HG03558 (cell line): ENCODE measurements around the gene TMEM54.

Experiments used
- ATAC-seq: cut with Tn5 transposase; IDR thresholded peaks from one replicate; pipeline ENCODE4 v1.9.1; 2021; ENCODE audit warnings: moderate number of reproducible peaks; ENCODE audit not compliant: unreplicated experiment; ENCODE audit errors: extremely low read depth

The TMEM54 gene

DNA sequence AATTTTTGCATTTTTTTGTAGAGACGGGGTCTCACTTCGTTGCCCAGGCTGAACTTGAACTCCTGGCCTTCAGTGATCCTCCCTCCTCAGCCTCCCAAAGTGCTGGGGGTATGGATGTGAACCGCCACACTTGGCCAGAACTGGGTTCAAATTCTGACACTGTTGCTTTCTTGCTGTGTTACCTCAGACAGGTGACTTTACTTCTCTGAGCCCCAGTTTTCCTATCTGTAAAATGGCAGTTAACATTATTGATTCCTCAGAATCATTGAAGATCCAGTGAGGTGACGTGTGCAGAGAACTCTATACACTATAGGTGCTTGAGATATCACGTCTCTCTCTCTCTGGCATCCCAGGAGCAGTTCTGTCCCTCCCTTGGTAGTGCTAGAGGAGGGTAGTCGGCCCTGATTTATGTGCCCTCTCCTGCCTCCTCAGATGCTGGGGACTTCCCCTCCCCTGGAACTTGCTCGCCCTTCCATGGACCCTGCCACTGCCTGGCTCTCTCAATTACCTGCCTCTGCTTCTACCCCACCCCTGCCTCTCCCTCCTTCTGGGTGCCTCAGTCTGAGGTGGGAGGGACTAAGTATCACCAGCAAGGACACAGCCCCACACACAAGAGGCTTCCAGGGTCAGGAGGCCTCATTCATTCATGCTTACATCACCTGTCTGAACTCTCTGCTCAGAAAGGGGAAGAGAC is 17.7 kb downstream of the TMEM54 start:
- ATAC-seq: no peak

DNA sequence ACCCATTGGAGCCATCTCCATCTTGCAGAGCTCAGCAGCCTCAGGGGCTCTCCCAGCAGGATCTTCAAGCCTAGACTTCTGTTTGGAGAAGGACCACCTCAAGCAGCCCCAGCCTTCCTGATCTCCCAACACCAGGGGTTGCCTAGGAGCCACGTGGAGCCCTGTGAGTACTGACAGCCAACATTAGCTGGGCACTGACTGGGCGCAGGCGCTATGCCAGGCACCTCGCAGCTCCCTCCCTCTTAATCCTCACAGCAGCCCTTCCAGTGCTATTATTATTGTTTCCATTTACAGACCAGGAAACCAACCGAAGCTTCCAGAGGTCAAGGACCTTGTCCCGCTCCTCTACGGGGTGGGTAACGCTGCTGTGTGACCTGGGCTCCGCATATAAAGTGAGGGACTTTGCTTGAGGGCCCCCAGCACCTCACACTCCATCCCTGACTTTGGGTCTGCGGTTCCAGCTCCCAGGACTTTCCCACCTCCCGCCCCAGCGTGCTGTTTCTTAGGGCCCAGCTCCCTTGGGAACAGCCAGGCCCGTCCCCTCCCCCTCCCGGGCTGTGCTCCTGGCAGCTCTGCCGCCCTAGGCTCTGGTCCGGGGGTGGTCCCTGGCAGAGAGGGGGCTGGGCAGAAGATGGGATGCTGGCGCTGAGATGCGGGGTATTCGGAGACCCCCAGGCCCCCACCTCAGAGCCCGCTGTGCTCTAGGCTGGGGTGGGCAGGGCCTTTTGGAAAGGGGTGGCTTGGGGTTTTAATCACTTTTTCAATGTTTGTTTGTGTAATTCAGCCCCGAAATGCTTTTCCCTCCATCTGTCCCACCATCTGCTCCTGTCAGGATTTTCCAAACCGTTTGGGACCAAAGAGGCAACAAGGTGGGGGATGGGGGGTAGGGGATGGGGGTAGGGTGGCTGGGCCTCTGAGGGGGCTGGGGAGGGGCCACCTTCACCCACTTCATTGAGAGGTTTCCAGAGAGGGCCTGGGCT is 19.0 kb downstream of the TMEM54 start:
- no peak for ATAC-seq

DNA sequence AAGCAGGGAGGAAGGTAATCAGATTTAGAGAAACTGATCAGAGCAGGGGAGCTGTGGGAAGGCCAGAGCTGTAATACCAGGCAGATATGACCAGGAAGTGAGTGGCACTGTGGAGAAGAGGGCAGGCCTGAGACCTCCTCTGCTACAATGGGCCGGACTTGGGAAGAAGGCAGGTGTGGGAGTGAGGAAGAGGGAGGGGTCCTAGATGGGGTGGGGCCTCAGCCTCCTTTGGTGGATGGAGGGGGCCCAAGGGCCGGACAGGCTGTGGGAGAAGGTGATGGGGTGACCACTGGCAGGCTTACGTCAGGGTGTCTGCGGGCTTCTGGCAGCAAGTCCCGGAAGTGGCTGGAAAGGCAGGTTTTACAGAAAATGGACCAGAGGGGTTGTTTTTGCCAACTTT is 19.9 kb downstream of the TMEM54 start:
- ATAC-seq: no peak

DNA sequence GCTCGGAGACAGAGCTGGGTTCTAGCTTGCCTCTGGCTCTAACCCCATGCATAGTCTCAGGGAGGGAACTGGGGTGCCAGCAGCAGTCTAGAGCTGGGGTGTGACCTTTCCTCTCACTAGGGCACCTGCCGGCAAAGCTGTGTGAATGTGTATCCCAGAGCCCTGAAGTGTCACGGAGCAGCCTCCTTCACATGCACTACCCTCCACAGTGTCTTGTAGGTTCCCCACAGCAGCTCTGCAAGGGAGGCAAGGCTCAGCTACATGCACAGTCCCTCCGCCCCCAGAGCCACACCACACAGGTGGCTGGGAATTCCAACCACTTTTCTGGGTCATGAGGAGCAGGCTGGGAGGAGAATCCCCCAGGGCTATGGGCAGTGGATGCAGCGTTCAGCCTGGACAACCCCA is 22.6 kb downstream of the TMEM54 start:
- no peak for ATAC-seq

DNA sequence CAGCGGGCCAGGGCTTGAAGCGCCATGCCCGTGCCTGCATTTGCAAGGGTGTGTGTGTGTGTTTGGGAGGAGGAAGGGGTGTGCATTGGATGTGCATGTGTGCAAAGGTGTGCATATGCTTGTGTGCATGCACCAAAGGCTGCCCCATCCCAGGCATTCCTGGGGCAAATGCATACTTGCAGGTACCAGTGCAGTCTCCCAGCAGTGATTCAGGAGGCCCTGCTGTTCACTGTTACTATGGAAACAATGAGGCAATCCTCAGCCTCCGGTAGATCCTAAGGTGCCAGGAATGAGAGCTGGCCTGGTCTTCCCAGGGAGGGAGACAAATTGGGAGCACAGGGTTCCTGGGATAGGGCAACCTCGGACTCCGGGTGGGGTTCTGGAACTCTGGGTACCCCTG is 23.0 kb downstream of the TMEM54 start:
- no peak for ATAC-seq

DNA sequence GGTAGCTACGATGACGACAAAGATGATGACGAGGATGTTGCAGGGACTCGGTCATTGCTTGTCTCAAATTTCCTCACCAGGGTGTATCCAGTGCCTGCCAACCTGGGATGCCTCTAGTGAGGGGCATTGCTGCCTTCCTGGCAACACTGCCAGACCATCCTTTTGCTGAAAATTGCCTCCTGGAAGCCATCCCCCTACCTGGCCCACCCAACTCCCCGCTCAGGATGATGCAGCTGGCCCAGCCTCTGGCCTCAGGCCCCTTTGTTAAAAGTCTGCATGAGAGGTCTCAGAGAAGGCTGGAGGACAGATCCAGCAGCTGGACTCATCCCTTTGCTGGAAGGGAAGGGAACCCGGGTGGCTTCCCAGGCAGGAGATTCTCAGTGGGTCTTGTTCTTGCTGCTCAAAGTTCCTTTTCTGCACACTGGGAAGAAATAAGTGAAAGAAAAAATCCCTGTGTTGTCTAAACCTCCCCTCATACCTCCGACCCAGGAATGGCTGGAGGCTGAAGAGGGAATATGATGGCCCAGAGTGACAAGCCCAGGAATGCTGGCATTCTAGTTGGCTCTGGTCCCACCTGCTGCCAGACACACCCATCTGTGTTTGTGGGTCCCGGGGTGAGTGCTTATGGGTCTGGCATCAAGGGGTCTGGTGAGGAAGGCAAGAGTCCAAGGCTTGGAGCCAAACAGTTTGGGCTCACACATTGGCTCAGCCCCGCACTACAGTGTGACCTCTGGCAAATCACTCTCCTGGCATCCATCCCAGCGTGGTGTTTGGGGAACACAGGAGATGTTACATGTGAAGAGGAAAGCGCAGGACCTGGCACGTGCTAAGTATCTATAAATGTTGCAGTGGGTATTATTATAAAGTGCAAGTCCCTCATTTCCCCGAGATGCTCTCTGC is 23.7 kb downstream of the TMEM54 start:
- no peak for ATAC-seq

DNA sequence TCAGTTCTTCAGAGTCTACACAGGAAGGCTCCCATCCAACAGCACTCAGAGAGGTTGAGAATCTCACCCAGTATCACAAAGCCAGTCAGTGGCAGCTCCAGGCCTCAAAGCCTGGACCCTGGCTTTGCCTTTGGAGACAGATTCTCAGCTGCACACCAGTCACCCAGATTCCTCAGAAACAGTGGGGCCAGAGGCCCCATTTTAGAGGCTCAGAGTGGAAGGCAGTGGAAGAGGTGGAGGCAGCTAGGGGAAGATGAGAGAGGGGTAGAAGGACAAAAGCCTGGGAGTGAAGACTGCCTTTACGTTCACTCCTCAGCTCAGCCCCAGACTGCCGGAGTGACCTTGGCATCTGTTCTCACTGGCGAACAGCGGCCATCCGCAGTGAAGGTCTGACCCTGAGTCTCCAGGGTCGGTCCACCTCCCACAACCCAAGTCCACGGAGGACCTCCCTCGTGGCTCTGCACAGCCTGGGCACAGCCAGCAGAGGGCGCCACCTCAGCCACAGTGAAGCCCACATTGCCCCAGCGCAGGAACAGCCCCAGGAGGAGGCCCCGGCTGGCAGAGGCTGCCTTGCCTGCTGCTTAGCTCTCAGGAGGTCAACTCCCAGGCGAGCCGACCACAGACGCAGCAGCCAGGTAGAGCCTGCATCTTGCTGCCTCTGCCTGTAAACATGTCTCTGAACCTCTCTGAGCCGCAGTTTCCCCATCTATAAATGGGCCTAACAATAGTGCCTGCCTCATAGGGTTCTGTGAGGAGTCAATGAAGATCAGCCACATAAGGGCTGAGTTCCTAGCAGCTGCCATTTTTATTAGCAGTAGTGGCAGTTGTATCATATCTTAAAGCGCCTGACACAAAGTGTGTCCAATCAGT is 24.6 kb downstream of the TMEM54 start:
- ATAC-seq: no peak

DNA sequence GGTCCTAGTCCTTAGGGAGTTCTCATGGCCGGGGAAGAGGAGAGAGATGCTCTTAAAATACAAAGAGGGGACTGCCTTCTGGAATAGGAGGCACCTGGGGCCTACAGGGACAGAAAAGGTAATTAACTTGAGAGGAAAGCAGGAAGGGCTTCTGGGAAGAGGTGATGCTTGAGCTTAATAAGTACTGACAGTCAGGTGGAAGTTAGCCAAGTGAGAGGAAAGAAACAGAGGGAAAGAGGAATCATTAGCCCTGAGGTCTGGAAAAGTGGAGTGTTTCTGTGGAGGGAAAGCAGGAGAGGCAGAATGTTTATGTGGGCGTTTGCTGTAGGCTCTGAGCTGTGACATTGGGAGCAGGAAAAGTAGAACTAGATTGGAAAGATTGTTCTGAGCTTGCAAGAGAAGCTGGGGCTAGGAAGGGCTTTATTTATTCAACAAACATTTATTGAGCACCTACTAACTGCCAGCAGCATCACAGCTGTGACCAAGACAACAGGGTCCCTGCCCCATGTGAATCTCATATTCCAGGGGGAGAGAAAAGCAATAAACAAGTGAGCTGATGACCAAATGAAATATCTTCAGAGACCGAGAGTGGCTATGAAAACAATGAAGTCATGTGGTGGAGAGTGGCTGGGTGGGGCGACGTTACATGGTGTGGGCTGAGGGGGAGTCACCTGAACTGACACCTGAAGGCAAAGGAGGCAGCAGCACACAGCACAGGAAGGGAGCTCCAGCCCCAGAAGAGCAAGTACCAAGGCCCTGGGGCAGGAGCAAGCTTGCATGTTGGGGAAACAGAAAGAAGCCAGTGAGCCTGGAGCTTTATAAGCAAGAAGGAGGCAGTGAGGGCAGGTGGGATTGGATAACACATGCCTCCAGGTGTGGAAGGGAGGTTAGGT is 26.1 kb downstream of the TMEM54 start:
- ATAC-seq: no peak

DNA sequence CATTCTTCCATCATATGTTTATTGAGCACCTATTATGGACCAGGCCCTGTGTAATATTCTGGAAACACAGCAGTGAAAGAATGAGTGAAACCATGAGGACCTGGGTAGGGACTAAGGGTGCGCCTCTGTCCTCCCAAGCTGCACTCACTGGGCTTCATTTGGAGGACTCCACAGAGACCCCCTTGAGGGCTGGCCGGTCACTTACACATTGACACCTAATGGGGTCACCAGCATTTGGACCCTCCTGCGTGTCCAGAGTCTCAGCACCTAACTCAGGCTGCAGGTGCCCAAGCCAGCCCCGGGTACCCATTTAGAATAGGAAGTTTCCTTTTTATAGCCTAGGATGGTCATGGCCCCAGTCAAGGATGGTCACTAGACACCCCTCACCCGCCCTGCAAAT is 27.7 kb downstream of the TMEM54 start:
- ATAC-seq: no peak

DNA sequence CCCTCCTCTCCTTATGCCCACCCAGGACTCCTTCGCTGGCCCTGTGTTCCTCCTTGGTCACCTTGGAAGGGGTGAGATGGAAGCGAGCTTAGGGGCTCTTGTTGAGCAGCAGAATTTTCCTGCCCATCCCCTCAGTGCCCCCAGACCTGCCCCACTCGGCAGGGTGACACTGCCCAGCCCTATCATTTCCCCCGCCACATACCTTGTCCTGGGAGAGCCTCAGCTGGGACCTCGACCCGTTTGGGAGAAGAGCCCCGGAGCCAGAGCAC is 29.1 kb downstream of the TMEM54 start:
- ATAC-seq: no peak

DNA sequence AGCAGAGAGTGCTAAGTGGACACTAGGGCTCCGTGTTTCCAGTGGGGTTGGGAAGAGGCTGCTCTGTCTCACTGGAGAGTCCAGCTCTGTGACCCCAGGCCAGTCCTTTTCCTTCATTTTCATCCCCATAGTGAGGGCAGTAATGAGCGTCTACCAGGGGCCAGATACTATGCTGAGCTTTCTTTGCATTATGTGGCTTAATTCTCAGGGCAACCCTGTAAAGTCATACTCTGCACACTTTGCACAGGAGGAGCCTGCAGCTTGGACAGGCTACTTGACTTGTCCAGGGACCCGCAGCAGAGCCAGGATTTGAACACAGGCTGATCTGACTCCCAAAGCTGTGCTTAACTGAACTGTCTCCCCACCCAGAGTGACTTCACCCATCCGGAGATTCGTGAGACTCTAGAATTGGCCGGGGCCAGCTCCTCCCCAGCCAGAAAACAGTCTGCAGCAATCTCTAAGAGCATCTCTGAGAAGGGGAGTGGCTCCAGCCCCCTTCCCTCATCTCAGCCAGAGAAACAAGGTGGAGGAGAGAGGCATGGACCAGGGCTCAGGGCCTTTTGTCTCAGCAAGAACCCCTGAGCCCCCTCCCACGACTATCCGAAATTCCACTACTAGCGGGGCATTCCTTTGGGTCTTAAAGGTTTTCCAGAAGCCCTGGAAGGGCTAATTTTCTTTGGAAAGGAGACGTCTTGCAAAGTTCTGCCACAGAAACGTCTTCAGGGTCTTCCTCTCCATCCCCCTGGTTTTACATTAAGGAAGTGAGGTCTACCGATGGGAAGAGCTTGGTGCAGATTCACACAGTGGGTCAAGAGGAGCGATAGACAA is 29.6 kb downstream of the TMEM54 start:
- no peak for ATAC-seq

DNA sequence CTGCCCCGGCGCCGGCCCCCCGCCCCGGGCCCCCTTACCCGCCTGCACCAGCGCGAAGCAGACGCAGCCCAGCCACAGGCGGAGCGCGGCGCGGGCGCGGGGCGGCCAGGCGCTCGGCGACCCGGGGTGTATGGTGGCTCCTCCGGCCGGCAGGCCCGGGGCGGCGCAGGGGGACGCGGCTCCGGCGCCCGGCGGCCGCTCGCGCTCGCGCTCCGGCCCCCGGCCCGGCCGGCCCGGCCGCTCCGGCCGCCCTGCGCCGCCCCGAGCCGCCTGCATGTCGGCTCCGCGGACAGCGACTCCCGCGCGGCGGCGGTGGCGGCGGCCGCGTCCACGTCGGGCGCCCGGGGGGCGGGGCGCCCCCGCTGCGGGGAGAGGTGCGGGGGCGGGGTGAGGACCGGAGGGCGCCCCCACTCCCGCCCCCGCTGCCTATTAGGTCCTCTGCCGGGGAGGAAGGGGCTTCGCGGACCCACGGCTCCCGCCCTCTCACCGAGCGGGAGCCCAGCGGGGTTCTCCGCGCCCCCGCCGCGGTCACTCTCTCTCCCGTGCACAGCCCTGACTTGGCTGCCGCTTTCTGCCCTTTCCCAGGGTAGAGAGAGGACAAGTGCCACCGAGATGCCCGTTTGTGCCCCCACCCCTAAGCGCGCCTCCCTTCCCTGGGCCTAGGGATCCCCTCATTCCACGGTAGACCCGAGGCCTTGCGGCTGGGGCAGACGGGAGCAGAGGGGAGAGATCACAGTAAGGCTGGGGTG is 30.4 kb downstream of the TMEM54 start, which contains the start of gene FNDC5:
TSS of gene FNDC5 (minus strand) at position 298 of the 749 bp plus-strand sequence.
- ATAC-seq: no peak

DNA sequence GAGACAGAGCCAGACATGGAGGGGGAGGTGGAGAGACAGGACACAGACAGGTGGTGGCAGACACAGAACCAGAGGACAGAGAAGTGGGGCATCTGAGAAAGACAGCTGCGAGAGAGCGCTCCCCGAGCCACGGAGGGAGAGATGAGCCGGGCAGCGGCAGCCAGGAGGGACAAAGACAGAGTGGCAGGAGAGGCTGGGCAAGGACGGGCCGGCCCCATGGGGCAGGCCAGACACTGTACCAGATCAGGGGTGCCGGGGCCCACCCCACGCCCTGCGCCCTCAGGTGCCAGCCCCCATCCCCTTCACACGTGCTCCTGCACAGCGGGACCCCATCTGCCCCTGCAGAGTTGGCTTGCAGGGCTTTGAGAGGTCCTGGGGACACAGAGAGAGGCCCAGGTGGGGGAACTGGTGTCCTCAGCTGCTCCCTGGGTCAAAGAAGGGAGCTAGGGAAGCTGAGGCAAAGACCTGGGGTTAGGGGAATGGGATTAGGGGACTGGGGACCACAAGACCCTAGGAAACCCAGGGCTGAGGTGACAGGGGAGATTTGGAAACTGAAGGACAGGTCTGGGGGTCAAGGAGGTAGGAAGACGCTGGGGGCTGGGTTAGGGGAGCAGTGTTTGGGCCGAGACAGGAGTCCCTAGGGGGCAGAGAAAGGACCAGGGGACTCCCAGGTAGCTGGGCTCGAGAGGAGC is 31.1 kb downstream of the TMEM54 start:
- no peak for ATAC-seq

DNA sequence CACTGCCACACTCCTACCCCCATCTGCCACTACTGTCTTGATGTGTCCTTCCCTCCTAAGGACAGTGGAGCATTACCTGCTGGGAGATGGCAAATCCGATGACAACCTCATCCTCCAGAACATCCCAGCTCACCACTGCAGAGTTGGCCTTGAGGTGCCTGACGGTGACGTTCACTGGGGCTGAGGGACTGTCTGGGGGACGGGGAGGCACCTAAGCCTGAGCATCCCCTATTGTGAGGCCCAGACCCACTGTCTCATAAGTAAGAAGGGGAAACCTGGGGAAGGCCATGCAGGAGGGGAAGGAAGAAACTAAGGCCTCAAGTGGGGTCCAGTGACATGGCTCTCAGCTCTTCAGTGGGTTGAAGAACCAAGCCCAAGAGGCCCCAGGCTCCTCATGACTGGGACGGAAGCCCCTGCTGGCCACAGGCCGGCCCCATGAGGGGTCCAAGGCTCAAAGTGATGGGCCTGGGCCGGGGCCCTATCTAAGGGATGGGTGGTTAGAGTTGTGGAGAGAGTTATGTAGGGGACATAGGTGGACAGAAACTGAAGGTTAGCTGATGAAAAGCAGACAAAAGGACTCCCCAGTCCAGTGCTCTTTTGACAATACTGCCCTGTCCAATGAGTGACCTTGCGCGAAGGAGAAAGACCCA is 32.3 kb downstream of the TMEM54 start:
- ATAC-seq: no peak

DNA sequence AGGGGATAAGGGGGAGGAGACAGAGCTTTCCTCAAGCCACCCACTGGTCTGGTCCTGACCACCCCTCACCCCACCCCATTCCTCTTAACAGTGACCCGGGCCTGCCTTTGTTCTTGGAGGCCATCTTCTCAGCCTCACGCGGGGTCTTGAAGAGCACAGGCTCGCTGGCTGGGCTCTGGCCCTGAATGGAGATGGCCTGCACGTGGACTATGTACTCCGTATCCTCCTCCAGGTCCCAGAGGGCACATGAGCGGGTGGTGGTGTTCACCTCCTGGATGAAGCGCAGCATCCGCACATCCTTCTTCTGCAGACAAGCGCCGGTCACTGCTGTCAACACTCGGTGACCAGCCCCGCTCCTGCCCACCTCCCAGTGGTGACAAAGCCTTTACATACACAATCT is 33.1 kb downstream of the TMEM54 start:
- no peak for ATAC-seq

DNA sequence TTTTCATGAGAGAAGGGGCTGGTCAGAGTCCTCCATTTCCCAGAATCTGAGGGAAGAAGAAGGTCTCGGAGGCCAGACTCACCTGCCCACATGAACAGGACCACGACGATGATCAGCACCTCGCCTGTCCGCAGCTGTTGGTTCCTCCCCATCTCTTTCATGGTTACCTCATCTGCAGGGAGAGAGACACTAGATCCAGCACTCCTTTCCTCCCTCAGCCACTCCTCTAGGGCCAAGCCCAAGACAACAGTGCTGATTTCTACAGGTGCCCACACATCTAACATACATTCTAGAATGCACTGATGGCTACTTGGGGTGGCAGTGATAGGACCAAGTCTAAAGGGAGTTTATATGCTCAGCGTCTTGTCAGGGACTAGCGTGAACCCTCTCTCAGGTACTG is 33.5 kb downstream of the TMEM54 start:
- no peak for ATAC-seq
